Stimulated activated CD8-positive, alpha-beta memory T cell treated with anti-CD3 and anti-CD28 coated beads, Interleukin-15, amount 100 ng/mL, for 1 hour (primary cell): ENCODE data around the gene STAC.

ENCODE experiments used
- DNase-seq: peaks from one replicate; pipeline ENCODE4 v3.0.0-alpha.2; 2020; ENCODE audit warnings: low read depth

STAC gene

GRCh38 chr3:36380221-36381031 is at the start of gene STAC:
TSS of gene STAC (plus strand) at chr3:36380504. CDS start at chr3:36380644, 140 bp downstream.
- DNase-seq, result no peak

- DNase-seq, result no peak
Measured at GRCh38 chr3:36332139-36332538, 48.2 kb upstream of the STAC start.

DNA sequence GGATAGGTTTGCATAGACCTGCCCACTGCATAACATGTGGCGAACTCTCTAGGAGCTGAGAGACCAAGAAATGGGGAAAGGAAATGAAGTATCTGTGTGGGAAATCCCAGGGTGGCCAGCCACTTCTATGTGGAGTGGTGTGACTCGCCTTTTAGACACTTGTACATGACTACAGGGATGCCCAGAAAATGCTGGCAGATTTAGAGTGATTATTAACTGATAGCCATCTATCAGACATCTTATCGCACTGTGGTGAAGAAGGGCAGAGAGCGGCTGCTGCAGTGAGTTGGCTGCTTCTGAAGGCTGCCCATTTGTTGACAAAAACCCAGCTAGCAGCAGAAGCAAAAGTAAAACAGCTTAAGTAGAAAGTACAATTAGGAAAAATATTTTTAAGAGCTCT is 18.1 kb upstream of the STAC start:
- no peak for DNase-seq

- no peak for DNase-seq
Measured at GRCh38 chr3:36362973-36363372, 17.3 kb upstream of the STAC start.

DNA sequence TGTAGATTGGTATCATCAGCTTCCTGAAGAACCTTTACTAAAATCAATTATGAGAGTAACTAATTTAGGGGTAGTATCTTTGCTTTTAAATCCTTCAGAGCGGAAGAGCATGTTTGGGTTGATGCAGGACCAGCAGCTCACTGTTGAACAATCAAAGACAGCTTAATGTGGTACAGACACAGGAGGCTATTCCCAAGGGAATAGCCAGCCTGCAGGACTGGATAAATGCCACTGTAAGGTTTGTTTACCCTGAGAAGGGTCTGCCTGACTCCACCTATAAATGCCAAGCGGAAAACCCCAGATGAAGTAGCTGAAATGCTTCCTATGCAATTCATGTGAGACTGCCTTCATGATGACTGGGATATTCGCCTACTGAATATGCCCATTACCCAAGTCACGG is 16.0 kb upstream of the STAC start:
- no peak for DNase-seq

- no peak for DNase-seq
Measured at GRCh38 chr3:36365829-36366228, 14.5 kb upstream of the STAC start.

GRCh38 chr3:36366308-36366707 is 14.0 kb upstream of the STAC start:
- DNase-seq, result no peak

- DNase-seq, result no peak
Measured at GRCh38 chr3:36367912-36368573, 12.3 kb upstream of the STAC start.

GRCh38 chr3:36372534-36372935 is 7.8 kb upstream of the STAC start:
- DNase-seq, result no peak

- no peak for DNase-seq
Measured at GRCh38 chr3:36373084-36373483, 7.2 kb upstream of the STAC start.

- DNase-seq, result no peak
Measured at GRCh38 chr3:36373666-36374065, 6.6 kb upstream of the STAC start.

DNA sequence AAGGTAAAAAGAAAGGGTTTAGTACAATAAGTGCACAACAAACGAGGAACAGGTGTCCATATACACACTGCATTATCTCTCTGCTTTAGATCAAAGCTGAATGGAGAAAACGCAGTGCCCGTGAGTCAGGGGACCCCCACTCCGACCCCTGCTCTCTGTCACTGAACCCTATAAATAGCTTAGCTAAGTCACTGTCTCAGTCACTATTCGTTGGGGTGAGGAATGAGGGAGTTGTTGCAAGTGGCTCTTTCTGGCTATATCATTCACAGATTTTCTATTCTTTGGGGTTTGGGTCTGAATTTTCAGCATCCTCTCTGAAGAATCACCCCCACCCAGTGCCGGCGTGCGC is 458 bp upstream of the STAC start:
- DNase-seq, result no peak

DNA sequence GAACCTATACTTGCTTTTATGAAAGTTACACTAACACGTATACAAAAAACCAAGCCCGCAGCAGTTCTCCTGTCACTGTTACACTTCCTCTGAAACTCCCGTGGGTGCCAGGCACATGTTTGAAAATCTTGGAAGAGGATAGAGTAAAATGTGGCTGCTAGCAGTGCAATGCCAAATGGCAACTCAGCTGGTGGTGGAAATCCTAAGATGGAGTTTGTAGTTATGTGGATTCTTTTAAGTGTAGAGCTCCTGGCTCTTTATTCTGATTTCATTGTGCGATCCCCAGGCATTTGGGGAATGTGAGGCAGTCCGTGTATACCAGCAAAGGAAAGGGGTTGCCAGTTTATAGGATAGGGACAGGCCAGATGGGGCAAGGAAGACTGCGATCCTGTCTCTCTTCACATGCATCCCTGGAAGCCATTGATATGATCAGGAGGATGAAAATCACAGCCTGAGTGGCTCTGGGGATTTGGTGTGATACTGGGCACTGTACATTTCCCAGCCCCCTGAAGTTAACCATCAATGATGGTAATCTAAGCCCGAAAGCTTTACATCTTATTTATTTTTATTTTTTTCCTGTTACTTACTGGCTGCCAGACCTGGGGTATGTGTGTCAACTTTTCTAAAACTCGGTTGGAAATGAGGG is 1.1 kb downstream of the STAC start:
- DNase-seq, result no peak

DNA sequence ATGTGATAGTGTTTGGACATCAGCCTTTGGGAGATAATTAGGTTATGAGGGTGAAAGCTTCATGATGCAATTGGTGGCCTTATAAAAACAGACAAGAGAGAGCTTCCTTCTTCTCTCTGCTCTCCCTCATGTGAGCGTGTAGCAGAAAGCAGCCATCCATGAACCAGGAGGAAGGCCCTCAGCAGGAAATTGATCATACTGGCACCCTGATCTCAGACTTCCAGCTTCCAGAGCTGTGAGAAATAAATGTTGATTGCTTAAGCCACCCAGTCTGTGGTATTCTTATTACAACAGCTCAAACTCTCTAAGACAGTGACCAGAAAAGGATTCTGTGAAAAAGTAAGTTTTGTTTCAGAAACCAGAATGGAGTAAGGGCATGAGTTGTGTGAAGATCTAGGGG is 13.3 kb downstream of the STAC start:
- no peak for DNase-seq

- DNase-seq, result no peak
Measured at GRCh38 chr3:36394176-36394575, 13.9 kb downstream of the STAC start.

GRCh38 chr3:36397841-36398240 is 17.5 kb downstream of the STAC start:
- no peak for DNase-seq

DNA sequence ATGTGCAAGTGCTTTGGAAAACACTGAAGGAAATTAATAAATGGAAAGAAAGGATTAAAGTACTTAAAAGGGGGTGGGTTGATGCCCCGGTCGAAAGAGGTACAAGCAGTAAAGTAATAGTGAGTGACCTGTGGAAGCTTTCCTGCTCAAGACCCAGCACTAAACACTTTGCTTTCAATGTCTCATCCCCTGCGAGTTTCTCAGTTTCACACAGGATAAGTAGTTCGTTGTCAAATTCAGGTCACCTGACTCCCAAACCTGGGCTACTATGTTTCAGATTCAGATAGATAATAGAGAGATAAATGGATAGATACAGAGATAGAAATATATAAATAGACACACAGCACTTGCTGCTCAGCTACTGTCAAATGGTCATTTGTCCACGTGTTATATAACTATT is 19.6 kb downstream of the STAC start:
- no peak for DNase-seq

GRCh38 chr3:36401056-36401455 is 20.8 kb downstream of the STAC start:
- DNase-seq, result no peak

GRCh38 chr3:36403661-36404060 is 23.4 kb downstream of the STAC start:
- no peak for DNase-seq

- no peak for DNase-seq
Measured at GRCh38 chr3:36405190-36405589, 24.9 kb downstream of the STAC start.

DNA sequence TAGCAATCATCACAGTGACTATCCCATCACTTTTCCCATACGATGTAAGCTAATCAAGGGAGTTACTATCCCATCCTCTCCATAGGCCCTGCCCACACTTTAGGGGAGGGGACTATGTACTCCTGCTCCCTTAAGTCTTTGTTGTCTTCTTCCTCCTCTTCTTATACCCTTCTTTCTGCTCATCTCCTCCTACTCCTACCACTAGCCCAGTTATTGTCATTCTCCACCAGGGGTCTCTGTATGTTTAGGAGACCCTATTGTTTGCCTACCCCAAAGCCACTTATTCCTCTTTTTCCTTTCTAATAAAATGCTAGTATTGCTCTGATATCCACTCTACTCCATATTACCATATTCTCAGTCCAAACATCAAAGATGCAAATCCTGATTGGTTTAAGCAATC is 27.8 kb downstream of the STAC start:
- no peak for DNase-seq

GRCh38 chr3:36409862-36410261 is 29.6 kb downstream of the STAC start:
- no peak for DNase-seq

DNA sequence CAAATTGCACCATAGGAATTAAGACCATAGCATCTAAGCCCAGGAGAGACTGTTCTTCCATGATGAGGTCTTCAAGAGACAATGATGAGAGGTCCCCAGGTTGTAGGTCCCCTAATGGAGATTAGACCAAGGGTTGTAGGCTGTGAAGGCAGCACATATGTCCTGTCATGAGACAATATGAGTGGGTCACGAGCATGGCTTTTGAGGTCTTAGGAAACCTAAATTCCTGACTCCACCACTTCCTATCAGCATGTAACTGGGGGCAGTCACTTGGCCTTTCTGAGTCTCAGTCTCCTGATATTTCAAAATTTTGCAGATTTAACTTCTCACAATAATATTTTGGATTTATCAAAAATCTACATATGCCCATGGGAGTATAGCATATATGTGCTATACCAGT is 31.3 kb downstream of the STAC start:
- DNase-seq, result no peak
